Raji (cell line): ENCODE data around the gene TTC1.

ENCODE experiments used
- POLR2A ChIP-seq: IDR thresholded peaks from 2 replicates; pipeline ENCODE4 v1.6.1; 2011; ENCODE audit warnings: low read depth, low read length, control low read depth; ENCODE audit not compliant: insufficient read depth

Gene TTC1

GRCh38 chr5:160023908-160024630 is 15.1 kb downstream of the TTC1 start:
- no peak for TF ChIP-seq POLR2A

GRCh38 chr5:160029004-160029403 is 20.1 kb downstream of the TTC1 start:
- TF ChIP-seq POLR2A, result no peak

- no peak for TF ChIP-seq POLR2A
Observed at GRCh38 chr5:160029540-160030139, 20.7 kb downstream of the TTC1 start.

- TF ChIP-seq POLR2A, result no peak
Observed at GRCh38 chr5:160030631-160031377, 21.9 kb downstream of the TTC1 start.

GRCh38 chr5:160033546-160034252 is 24.8 kb downstream of the TTC1 start:
- no peak for TF ChIP-seq POLR2A

GRCh38 chr5:160036243-160036642 is 27.3 kb downstream of the TTC1 start:
- no peak for TF ChIP-seq POLR2A

GRCh38 chr5:160036884-160037283 is 27.9 kb downstream of the TTC1 start:
- TF ChIP-seq POLR2A, result no peak

GRCh38 chr5:160039810-160040470 is 31.0 kb downstream of the TTC1 start:
- no peak for TF ChIP-seq POLR2A

GRCh38 chr5:160040471-160040835 is 31.5 kb downstream of the TTC1 start:
- no peak for TF ChIP-seq POLR2A

- TF ChIP-seq POLR2A, result no peak
Observed at GRCh38 chr5:160042671-160043070, 33.7 kb downstream of the TTC1 start.

GRCh38 chr5:160044391-160044804 is 35.5 kb downstream of the TTC1 start:
- no peak for TF ChIP-seq POLR2A

GRCh38 chr5:160044967-160045366 is 36.0 kb downstream of the TTC1 start:
- TF ChIP-seq POLR2A, result no peak

GRCh38 chr5:160047423-160047822 is 38.5 kb downstream of the TTC1 start:
- TF ChIP-seq POLR2A, result no peak

- no peak for TF ChIP-seq POLR2A
Observed at GRCh38 chr5:160048131-160048530, 39.2 kb downstream of the TTC1 start.

- TF ChIP-seq POLR2A, result no peak
Observed at GRCh38 chr5:160049099-160049498, 40.2 kb downstream of the TTC1 start.
